HG03565 (cell line): ENCODE data around the gene PPEF2.

Source experiments
- ATAC-seq: cut with Tn5 transposase; IDR thresholded peaks from one replicate; pipeline ENCODE4 v1.9.1; 2021; ENCODE audit warnings: mild to moderate bottlenecking, moderate library complexity; ENCODE audit not compliant: unreplicated experiment

PPEF2 gene

GRCh38 chr4:75834095-75834771 lies 68.0 kb downstream of the PPEF2 start:
- ATAC-seq: no peak

GRCh38 chr4:75831856-75832405 lies 70.3 kb downstream of the PPEF2 start:
- ATAC-seq: no peak

GRCh38 chr4:75830906-75831305 lies 71.3 kb downstream of the PPEF2 start:
- no peak for ATAC-seq

- no peak for ATAC-seq
Observed at GRCh38 chr4:75823812-75824211, 78.4 kb downstream of the PPEF2 start.

- no peak for ATAC-seq
Observed at GRCh38 chr4:75822416-75822815, 79.8 kb downstream of the PPEF2 start.

- ATAC-seq: no peak
Observed at GRCh38 chr4:75821966-75822365, 80.3 kb downstream of the PPEF2 start.

- no peak for ATAC-seq
Observed at GRCh38 chr4:75821216-75821615, 81.0 kb downstream of the PPEF2 start.

GRCh38 chr4:75820676-75821075 lies 81.6 kb downstream of the PPEF2 start:
- no peak for ATAC-seq

GRCh38 chr4:75820197-75820596 lies 82.1 kb downstream of the PPEF2 start:
- no peak for ATAC-seq

GRCh38 chr4:75819121-75819520 lies 83.1 kb downstream of the PPEF2 start:
- ATAC-seq: no peak

- no peak for ATAC-seq
Observed at GRCh38 chr4:75817901-75818300, 84.4 kb downstream of the PPEF2 start.
